GM21381 (cell line): ENCODE results near the gene ITK.

Source experiments
- ATAC-seq: cut with Tn5 transposase; IDR thresholded peaks from one replicate; pipeline ENCODE4 v1.9.1; 2021; ENCODE audit warnings: mild to moderate bottlenecking, moderate library complexity; ENCODE audit not compliant: unreplicated experiment

The ITK gene

GRCh38 chr5:157278319-157279037, 97.8 kb downstream of the ITK start:
- no peak for ATAC-seq

DNA sequence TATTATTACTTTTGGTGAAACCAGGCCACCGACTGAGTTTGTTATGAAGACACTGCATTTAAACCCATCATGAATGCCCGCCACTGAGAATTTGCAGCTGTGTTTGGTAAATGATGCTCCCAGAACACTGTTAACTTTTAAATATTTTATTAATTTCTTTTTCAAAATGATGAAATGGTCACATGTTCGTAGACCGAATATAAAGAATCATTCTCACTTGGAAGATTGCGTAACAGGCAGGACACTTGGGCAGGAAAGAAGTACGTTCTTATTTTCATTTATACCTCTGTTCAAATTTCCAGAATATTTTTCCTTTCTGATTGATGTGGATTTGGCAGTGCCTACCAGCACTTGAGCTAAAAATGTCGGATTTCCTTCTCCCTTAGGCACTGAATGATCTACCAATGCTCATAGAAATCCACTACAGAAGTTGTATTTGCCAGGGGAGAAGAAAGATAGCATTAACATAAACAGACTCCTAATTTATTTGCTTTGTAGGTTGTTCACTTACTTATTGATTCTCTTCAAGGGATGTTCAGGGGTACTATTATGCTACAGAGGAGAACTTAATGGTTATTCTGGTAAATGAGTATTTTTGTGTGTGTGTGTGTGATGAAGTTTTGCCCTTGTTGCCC, 99.1 kb downstream of the ITK start:
- no peak for ATAC-seq

- ATAC-seq: no peak
These were observed 100.3 kb downstream of the ITK start for GRCh38 chr5:157280927-157281326.

DNA sequence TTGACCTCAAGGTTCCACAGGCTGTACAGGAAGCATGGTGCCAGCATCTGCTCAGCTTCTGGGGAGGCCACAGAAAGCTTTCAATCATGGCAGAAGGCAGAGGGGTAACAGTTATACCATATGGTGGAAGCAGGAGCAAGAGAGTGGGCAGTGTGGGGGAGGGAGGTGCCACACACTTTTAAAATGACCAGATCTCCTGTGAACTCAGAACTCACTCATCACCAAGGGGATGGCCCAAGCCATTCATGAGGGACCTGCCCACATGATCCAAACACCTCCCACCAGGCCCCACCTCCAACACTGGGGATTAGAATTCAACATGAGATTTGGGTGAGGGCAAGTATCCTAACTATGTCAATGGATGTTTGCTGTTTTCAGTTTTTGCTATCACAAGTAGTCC, 101.5 kb downstream of the ITK start:
- no peak for ATAC-seq

- ATAC-seq: peak; percentile 100
These were observed 102.8 kb downstream of the ITK start for GRCh38 chr5:157283434-157283833.

DNA sequence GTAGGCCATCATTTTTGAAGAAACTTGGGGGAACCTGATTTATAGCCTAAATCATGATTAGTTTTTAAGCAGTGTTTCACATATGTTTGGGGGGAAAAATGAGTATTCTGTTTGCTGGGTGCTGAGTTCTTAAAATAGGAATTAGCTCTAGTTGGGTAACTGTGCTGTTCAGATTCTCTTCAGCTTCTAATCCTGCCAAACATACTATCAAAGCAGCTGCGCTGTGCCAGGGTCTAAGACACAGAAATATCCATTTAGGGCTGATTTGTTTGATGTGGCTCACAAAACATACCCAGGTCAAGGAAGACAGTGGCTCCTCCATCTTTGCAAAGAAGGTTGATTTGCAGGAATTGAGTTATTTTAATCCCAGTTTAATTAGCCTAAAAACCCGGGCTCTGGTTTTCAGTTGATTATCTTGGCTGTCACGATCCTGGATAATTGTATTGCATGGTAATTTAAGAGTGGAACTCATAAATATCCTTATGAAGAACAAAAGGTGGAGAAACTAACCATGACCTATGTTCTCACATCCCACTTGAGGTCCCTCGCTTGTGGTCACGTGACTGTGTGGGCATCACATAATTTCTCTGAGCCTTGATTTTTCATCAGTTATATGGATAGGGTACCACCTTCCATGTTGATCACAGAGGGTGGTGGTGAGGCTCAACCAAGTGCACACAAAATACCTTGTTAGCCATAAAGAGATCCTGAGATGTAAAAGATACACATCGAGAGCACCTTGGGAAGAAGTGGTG, 104.0 kb downstream of the ITK start:
- no peak for ATAC-seq

DNA sequence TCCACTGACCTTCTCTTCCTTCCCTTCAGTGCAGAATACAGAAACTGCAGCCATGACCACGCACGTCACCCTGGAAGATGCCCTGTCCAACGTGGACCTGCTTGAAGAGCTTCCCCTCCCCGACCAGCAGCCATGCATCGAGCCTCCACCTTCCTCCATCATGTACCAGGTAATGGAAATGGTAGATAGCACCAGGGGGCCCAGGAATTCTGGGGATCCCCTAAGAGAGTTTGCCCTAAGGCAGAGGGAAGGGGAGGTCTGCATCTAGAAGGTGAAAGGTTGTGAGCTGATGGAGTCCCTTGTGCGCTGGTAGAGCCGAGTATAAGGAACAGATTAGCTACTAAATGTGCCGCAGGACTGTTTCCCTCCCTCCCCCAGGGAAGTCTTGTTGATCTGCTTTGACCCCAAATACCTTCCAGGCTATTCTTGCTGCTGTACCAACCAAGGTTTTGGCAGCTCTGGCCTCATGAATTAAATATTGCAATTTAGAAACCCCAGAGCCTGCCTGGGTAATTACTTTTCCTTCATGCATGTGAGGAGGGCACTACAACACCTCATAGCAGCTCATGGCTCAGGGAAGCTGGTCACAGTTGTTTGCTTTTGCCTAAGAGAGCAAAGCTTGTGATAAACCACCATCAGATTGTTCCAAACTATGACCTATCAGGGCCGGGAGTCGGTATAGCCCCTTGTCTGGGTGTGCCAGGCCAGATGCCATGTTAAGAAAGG, 104.8 kb downstream of the ITK start:
- no peak for ATAC-seq

DNA sequence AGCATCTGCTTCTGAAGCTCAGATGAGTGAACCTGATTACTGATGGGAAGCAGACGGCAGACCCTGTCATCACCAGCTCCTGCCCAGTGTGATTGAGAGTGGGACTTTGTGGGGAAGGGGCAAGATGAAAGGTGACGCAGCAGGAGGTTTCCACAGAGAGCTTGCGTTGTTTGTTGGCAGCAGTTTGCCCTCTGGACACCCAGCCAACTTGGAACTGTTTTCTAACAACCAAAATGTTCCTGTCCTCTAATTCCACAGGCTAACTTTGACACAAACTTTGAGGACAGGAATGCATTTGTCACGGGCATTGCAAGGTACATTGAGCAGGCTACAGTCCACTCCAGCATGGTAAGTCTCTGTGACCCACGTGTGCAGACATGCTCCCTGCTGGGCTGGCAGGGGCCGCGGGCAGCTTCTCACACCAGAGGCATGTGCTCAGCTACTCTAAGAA, 106.1 kb downstream of the ITK start:
- ATAC-seq: no peak

GRCh38 chr5:157288405-157289163, 107.9 kb downstream of the ITK start:
- no peak for ATAC-seq

DNA sequence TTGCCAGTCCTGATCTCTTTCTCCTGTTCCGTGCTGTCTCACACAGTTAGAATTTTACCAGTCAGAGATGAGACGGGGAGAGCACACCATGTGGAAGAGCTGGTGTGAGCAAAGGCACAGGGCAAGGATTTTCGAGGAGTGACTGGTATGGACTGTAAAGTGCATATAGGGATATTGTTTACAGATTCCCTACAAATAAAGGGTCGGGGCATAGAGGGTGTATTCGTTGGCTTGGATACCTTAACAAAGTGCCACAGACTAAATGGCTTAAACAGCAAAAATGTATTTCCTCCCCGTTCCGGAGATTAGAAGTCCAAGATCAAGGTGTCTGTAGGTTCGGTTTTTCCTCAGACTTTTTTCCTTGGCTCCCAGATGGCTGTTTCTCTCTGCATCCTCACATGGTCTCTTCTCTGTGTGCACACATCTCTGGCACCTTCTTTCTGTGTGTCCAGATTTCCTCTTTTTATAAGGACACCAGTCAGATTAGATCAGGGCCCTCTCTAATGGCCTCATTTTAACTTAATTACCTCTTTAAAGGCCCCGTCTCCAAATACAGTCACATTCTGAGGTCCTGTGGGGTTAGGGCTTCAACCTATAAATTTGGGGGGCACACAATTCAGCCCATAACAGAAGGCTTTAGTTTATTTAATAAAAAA, 108.7 kb downstream of the ITK start:
- no peak for ATAC-seq

GRCh38 chr5:157290156-157290980, 109.7 kb downstream of the ITK start:
- ATAC-seq: no peak

GRCh38 chr5:157290981-157291711, 110.5 kb downstream of the ITK start:
- ATAC-seq: peak; percentile 92

- ATAC-seq: no peak
These were observed 112.0 kb downstream of the ITK start for GRCh38 chr5:157292599-157292998.

DNA sequence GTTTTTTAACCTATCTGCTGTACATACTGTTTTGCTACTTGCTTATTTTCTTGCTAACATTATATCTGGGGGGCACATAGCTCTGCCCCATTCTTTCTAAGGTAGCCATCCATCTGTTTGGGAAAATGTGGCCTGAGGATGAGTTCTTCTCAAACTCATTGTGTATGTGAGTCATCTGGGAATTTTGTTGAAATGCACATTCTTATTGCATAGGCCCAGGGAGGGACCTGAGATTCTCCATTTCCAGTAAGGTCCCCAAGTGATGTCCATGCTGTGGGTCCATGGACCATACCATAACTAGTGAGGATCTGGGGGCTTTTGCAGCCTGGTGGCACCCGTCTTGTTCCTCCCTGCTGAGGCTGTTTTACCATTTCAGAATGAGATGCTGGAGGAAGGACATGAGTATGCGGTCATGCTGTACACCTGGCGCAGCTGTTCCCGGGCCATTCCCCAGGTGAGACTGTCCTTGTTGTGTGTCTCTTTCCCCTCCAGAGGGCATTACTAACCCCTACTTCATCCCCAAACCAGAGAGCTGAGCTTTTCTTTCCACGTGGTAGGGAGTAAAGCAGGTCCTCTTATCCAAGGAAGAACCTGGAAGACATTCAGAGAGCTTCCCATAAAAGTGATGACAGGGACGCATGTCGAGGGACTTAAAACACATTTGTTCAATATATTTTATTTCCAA, 113.9 kb downstream of the ITK start:
- ATAC-seq: no peak

DNA sequence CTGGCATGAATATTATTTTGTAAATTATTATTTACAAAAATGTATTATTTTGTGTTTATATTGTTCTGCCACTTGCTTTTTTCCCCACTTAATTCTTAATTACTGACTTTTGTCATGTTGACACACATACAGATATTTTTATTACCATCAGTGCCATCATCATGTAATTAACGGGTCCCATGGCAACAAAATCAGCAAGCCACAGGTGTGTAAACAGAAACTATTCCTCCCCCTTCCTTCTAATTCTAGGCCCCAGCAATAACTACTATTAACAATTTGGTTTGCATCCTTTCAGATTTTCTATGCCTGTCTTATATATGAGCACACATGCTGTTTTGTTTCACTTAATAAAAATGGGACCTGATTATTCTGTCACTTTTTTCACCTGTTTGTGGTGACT, 114.6 kb downstream of the ITK start:
- ATAC-seq: no peak

GRCh38 chr5:157300564-157300963, 119.9 kb downstream of the ITK start:
- ATAC-seq: no peak

DNA sequence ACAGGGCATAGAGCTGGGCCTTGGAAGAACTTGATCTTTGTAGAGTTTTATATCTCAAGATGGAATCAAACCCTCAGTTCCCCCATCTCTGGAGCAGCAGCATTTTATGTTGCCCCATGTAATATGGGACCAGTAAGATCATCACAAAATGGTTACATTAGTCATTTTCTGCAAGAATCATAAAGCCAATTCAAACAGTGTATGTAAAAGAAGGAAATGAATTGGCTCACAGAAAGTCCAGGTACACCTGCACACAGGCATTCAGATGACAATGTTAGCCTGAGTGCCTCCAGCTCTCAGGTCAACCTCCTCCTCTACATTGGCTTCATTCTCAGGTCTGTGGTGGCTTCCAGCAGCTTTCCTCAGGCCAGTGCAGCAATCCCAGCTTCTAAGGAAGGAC, 120.4 kb downstream of the ITK start:
- ATAC-seq: no peak

GRCh38 chr5:157303023-157303422, 122.4 kb downstream of the ITK start:
- no peak for ATAC-seq
